Hypothalamus (tissue), 51 donors: ENCODE results near the gene CENPF.

Experiments used
- DNase-seq, 51 donors: peaks; one replicate each; lab custom pipeline; 2025; lab: John Stamatoyannopoulos, UW

The CENPF gene

GRCh38 chr1:214702556-214702955 lies 99.6 kb downstream of the CENPF start:
- DNase-seq, result no peak

DNA sequence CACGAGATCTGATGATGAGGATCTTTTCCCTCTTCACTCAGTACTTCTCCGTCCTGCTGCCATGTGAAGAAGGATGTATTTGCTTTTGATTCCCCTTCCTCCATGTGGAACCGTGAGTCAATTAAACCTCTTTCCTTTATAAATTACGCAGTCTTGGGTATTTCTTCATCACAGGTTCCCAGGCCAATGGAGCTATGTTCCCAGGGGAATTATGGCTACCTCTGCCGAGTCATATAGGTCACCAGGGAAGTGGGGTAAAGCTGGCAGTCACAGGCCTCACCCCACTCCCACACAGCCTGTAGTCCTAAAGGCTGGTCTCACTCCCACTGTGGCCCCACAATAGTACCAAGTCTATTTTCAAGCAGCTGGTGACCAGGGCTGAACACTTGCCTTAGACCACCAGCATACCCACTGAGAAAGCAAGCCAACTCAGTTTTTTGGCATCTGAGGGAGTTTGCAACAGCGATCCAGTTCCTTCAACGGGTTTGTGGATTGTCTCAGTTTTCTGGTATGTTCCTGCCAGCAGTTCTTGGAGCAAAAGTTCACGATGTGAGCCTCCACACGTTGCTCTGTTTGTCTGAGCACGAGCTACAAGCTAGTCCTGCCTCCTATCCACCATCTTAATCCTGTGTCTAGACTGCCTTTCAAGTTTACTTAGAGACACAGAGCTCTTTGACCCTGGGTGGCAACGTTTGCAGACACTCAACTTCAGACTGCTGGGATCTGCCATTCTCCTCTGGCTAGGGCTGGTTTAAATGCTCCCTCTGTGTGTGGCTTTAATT lies 104.5 kb downstream of the CENPF start:
- no peak for DNase-seq

GRCh38 chr1:214708321-214708955 lies 105.4 kb downstream of the CENPF start:
- DNase-seq, result no peak

- DNase-seq, result no peak
Observed at GRCh38 chr1:214709241-214709640, 106.2 kb downstream of the CENPF start.

DNA sequence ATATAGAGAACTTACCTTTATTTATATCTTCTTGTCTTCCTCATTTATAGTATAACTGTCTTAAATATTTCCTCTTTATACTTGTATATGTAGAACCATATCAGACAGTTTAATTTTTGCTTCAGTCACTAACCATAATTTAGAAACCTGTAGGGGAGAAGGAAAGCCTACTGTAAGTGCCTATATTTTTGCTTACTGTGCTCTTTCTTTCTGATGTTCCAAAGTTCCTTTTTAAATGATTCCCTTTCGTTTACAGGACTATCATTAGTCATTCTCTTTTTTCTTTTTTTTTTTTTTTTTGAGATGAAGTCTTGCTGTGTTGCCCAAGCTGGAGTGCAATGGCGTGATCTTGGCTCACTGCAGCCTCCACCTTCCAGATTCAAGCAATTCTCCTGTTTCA lies 109.7 kb downstream of the CENPF start:
- DNase-seq, result no peak
